Left ventricle myocardium inferior (tissue), 1 donor: ENCODE measurements around the gene TAAR9. TPM values are rescaled to one million over a fixed set of nuclear protein-coding genes. Genes with fewer than 3 reads are reported as not detected.

Source experiments
- DNase-seq: peaks from one replicate; pipeline ENCODE4 v3.0.0-alpha.2; 2020
- H3K27ac ChIP-seq: fragments of 200-600 bp; replicated peaks from 2 replicates; pipeline ENCODE4 v1.8.0; 2021
- H3K27me3 ChIP-seq: fragments of 200-600 bp; 2 replicates; pipeline ENCODE4 v1.8.0; 2021; ENCODE audit warnings: low read depth
- H3K36me3 ChIP-seq: fragments of 200-600 bp; 2 replicates; pipeline ENCODE4 v1.8.0; 2021
- H3K4me1 ChIP-seq: fragments of 200-600 bp; 2 replicates; pipeline ENCODE4 v1.8.0; 2021
- H3K4me3 ChIP-seq: fragments of 200-600 bp; 2 replicates; pipeline ENCODE4 v1.8.0; 2021; ENCODE audit warnings: mild to moderate bottlenecking, moderate library complexity
- H3K9me3 ChIP-seq: fragments of 200-600 bp; replicated peaks from 2 replicates; pipeline ENCODE4 v1.8.0; 2021
- CTCF ChIP-seq: fragments of 200-600 bp; IDR thresholded peaks from 2 replicates; pipeline ENCODE4 v1.8.0; 2021; ENCODE audit warnings: antibody characterized with exemption, mild to moderate bottlenecking, borderline replicate concordance
- intact Hi-C: fragments of 100-400 bp; cut with micrococcal nuclease; formaldehyde crosslinking; loops from one replicate; pipeline ENCODE4 v1.11.0; 2022
- long read RNA-seq: library from polyadenylated mRNA; unstranded; transcript quantifications from one replicate; pipeline ENCODE4 v2.0.0, GENCODE V29; 2021
- total RNA-seq: library from RNA; stranded (reverse); fragmentation: NEBNext Ultra II Directional; extraction: Animal tissue kit (Norgen Biotek cat#: 25700); gene quantifications from one replicate; pipeline ENCODE4 v1.2.1, GENCODE V29; 2021
- donor health status: DM: no; HTN: yes; CAD: no; lungs with severe emphysema.

TAAR9 gene, protein sequence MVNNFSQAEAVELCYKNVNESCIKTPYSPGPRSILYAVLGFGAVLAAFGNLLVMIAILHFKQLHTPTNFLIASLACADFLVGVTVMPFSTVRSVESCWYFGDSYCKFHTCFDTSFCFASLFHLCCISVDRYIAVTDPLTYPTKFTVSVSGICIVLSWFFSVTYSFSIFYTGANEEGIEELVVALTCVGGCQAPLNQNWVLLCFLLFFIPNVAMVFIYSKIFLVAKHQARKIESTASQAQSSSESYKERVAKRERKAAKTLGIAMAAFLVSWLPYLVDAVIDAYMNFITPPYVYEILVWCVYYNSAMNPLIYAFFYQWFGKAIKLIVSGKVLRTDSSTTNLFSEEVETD
- not detected for total RNA-seq
- long read RNA-seq, result 0 reads

DNA sequence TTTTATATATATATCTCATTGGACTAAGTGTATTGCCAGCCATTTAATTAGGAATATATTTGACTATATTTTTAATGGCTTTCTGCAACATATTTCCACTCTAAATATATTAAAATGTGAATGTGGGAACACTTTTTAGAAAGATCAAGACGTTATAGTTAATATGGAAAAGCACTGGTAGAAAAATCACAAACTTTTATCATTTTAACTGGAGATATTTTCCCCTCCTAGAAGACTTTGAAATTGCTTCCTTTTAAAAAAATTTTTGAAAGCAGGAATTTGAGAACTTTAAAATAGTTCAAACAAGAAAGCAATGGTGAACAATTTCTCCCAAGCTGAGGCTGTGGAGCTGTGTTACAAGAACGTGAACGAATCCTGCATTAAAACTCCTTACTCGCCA lies at the start of gene TAAR9:
Gene TAAR9, plus strand, starts transcription at position 301 of the 400 bp plus-strand sequence. Its CDS starts 13 bp downstream, at position 314.
- H3K4me1 ChIP-seq, result no peaks in the 10 kb centered on the region
- H3K27ac ChIP-seq, result no peak within 1 kb of the TSS
- peaks cover 10% of the 10 kb centered on the region for H3K9me3 ChIP-seq
- TF ChIP-seq CTCF, result no peak
- no peaks in the 10 kb centered on the region for H3K36me3 ChIP-seq
- H3K27me3 ChIP-seq, result peaks cover 54% of the 10 kb centered on the region
- intact Hi-C loops, result no loop called here
- no peak within 1 kb of the TSS for H3K4me3 ChIP-seq
- no peak for DNase-seq

- Histone ChIP-seq H3K27me3 (no peaks in the 10 kb centered on the region), H3K4me1 (peaks cover 47% of the 10 kb centered on the region), H3K36me3 (no peaks in the 10 kb centered on the region), H3K4me3 (no peak overlapping the region), H3K27ac (peak overlapping the region; percentile 61), H3K9me3 (no peaks in the 10 kb centered on the region)
- TF ChIP-seq CTCF, result no peak
- intact Hi-C loops, result loop anchor here (5.0 kb wide), 1 partner anchor 207 kb away; no protein-coding TSS in a partner anchor
- no peak for DNase-seq
These were observed 48.7 kb upstream of the TAAR9 start for GRCh38 chr6:132489376-132489775.

- no peaks in the 10 kb centered on the region for H3K36me3 ChIP-seq
- DNase-seq, result no peak
- intact Hi-C loops, result no loop called here
- no peaks in the 10 kb centered on the region for H3K9me3 ChIP-seq
- H3K4me3 ChIP-seq, result no peak overlapping the region
- peak overlapping the region; percentile 61 for H3K27ac ChIP-seq
- peaks cover 43% of the 10 kb centered on the region for H3K4me1 ChIP-seq
- H3K27me3 ChIP-seq, result no peaks in the 10 kb centered on the region
- TF ChIP-seq CTCF, result no peak
These were observed 48.1 kb upstream of the TAAR9 start for GRCh38 chr6:132490024-132490423.

GRCh38 chr6:132490478-132491204 lies 47.4 kb upstream of the TAAR9 start:
- Histone ChIP-seq H3K27ac (peak overlapping the region; percentile 61), H3K36me3 (no peaks in the 10 kb centered on the region), H3K9me3 (no peaks in the 10 kb centered on the region), H3K27me3 (no peaks in the 10 kb centered on the region), H3K4me1 (peaks cover 48% of the 10 kb centered on the region), H3K4me3 (peak overlapping the region; percentile 10)
- DNase-seq, result no peak
- TF ChIP-seq CTCF, result no peak
- intact Hi-C loops, result no loop called here

DNA sequence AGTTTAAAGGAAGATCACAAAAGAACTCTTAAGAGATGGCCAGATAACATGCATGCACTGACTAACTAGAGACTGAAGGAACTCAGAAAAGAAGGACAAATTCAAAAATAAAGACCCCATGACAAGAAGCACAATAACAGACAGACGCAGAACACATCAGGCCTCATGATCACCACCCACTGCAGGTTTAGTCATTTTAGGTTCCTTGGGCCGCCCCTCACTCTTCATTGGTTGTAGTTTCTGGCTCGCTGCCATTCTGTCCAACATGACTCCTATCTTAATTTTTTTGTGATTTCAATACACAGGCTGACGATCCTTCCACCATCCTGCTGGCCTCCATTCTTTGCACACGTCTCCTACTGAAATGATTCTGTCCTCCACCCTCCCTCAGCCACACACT lies 46.8 kb upstream of the TAAR9 start:
- Histone ChIP-seq H3K4me3 (no peak overlapping the region), H3K4me1 (peaks cover 55% of the 10 kb centered on the region), H3K27me3 (no peaks in the 10 kb centered on the region), H3K36me3 (no peaks in the 10 kb centered on the region), H3K27ac (peak overlapping the region; percentile 61), H3K9me3 (no peaks in the 10 kb centered on the region)
- DNase-seq, result no peak
- no peak for TF ChIP-seq CTCF
- intact Hi-C loops, result no loop called here
